Dendritic cell treated with granulocyte-macrophage colony-stimulating factor and Interleukin-4, amounts not matched to agents 40 ng/mL and 50 ng/mL, for 4 days (primary cell): ENCODE data around the gene CLIP3.
"Not testable (repeated sequence)": the region's sequence is repeated elsewhere in the genome, so short reads cannot be mapped to it uniquely, and the experiment has no call there.

ENCODE experiments used
- H3K27ac Mint-ChIP-seq: one replicate; pipeline ENCODE4 v1.8.0; 2022; ENCODE audit warnings: mild to moderate bottlenecking, mixed read lengths
- H3K27me3 Mint-ChIP-seq: one replicate; pipeline ENCODE4 v1.8.0; 2022; ENCODE audit warnings: mild to moderate bottlenecking, mixed read lengths
- H3K36me3 Mint-ChIP-seq: one replicate; pipeline ENCODE4 v1.8.0; 2022; ENCODE audit warnings: low read depth, mixed read lengths
- H3K4me1 Mint-ChIP-seq: one replicate; pipeline ENCODE4 v1.8.0; 2022; ENCODE audit warnings: low read depth, mixed read lengths
- H3K4me3 Mint-ChIP-seq: one replicate; pipeline ENCODE4 v1.8.0; 2022; ENCODE audit warnings: mild to moderate bottlenecking, moderate library complexity, mixed read lengths
- H3K9me3 Mint-ChIP-seq: one replicate; pipeline ENCODE4 v1.8.0; 2022; ENCODE audit warnings: mixed read lengths
- intact Hi-C: fragments of 100-400 bp; cut with micrococcal nuclease; formaldehyde crosslinking; loops from one replicate; pipeline ENCODE4 v1.15.0; 2022

Gene CLIP3

GRCh38 chr19:35990156-35990555 is 42.5 kb downstream of the CLIP3 start:
- Mint-ChIP-seq H3K4me3 (no peak overlapping the region), H3K36me3 (no peaks in the 10 kb centered on the region), H3K9me3 (peaks cover 6% of the 10 kb centered on the region), H3K4me1 (peaks cover 41% of the 10 kb centered on the region), H3K27ac (no peak overlapping the region), H3K27me3 (peaks cover 11% of the 10 kb centered on the region)
- intact Hi-C loops, result loop anchor here (5.0 kb wide), 1 partner anchor 33 kb away; no protein-coding TSS in a partner anchor

DNA sequence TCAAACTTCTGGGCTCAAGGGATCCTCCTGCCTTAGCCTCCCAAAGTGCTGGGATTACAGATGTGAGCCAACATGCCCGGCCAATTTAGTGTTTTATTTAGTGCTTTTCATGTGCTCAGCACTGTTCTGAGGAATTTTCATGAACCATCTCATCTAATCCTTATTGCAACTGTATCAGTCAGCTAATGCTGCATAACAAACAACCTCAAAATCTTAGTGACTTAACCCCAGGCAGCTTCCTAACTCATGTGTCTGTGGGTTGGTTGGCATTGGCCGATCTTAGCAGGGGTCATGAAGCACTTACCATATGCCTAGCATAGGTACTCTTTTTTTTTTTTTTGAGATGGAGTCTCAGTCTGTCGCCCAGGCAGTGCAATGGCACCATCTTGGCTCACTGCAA is 43.8 kb downstream of the CLIP3 start:
- Mint-ChIP-seq H3K27ac (no peak overlapping the region), H3K4me3 (no peak overlapping the region), H3K36me3 (no peaks in the 10 kb centered on the region), H3K9me3 (peaks cover 6% of the 10 kb centered on the region), H3K4me1 (peaks cover 29% of the 10 kb centered on the region), H3K27me3 (peaks cover 21% of the 10 kb centered on the region)
- intact Hi-C loops, result no loop called here

DNA sequence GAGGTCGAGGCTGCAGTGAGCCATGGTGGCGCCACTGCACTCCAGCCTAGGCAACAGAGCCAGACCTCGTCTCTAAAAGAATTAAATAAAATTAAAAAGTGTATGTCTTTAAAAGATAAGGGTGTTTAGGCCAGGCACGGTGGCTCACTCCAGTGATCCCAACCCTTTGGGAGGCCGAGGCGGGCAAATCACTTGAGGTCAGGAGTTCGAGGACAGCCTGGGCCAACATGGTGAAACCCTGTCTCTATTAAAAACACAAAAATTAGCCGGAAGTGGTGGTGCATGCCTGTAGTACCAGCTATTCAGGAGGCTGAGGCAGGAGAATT is 45.1 kb downstream of the CLIP3 start:
- no peaks in the 10 kb centered on the region for H3K36me3 Mint-ChIP-seq
- H3K27me3 Mint-ChIP-seq, result peaks cover 31% of the 10 kb centered on the region
- H3K4me1 Mint-ChIP-seq, result peaks cover 27% of the 10 kb centered on the region
- H3K27ac Mint-ChIP-seq, result peak overlapping the region; percentile 74
- intact Hi-C loops, result no loop called here
- peak overlapping the region; percentile 81 for H3K4me3 Mint-ChIP-seq
- H3K9me3 Mint-ChIP-seq, result peaks cover 6% of the 10 kb centered on the region

GRCh38 chr19:35986664-35987570 is 45.8 kb downstream of the CLIP3 start:
- intact Hi-C loops, result no loop called here
- Mint-ChIP-seq H3K27ac (peak overlapping the region; percentile 74), H3K9me3 (peaks cover 6% of the 10 kb centered on the region), H3K4me1 (peaks cover 27% of the 10 kb centered on the region), H3K36me3 (no peaks in the 10 kb centered on the region), H3K4me3 (peak overlapping the region; percentile 81), H3K27me3 (peaks cover 34% of the 10 kb centered on the region)

DNA sequence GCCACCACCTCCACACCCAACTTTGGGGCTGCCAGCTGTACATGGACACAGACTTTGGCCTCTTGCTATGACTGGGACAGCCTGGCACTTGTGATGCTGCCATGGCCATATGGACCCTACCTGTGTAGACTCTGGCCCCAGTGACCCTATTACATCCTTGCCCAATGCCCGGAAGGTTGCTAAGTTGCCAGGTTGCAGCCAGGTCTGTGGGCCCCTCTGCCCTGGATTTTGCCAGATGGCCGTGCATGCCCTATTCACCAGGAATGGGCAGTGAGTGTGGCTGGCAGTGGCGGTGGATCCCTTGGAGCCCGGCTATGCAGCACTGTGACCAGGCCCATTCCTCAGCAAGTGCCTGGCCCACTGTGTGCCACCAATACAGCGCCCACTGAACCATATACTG is 46.6 kb downstream of the CLIP3 start:
- Mint-ChIP-seq H3K27me3 (peaks cover 37% of the 10 kb centered on the region), H3K4me3 (no peak overlapping the region), H3K36me3 (no peaks in the 10 kb centered on the region), H3K4me1 (peaks cover 27% of the 10 kb centered on the region), H3K27ac (peak overlapping the region; percentile 74), H3K9me3 (peaks cover 6% of the 10 kb centered on the region)
- intact Hi-C loops, result no loop called here

DNA sequence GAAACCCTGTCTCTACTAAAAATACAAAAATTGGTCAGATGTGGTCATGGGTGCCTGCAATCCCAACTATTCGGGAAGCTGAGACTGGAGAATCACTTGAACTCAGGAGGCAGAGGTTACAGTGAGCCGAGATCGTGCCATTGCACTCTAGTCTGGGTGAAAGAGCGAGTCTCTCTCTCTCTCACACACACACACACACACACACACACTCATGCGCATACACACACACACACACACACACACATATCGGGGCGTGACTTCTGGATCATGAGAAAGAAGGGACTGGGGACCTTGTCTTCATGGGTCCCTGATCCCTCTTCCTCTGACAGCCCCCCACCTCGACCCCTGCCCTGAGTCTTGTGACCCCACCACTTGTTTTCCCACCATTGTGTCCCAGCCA is 49.5 kb downstream of the CLIP3 start:
- Mint-ChIP-seq H3K4me1 (peaks cover 14% of the 10 kb centered on the region), H3K27me3 (peaks cover 51% of the 10 kb centered on the region), H3K27ac (no peak overlapping the region), H3K9me3 (no peaks in the 10 kb centered on the region), H3K36me3 (no peaks in the 10 kb centered on the region), H3K4me3 (no peak overlapping the region)
- intact Hi-C loops, result no loop called here

GRCh38 chr19:35980997-35981396 is 51.7 kb downstream of the CLIP3 start:
- intact Hi-C loops, H3K9me3 Mint-ChIP-seq, H3K4me1 Mint-ChIP-seq, H3K4me3 Mint-ChIP-seq, H3K36me3 Mint-ChIP-seq, H3K27ac Mint-ChIP-seq: not testable (repeated sequence)
- peaks cover 53% of the 10 kb centered on the region for H3K27me3 Mint-ChIP-seq

DNA sequence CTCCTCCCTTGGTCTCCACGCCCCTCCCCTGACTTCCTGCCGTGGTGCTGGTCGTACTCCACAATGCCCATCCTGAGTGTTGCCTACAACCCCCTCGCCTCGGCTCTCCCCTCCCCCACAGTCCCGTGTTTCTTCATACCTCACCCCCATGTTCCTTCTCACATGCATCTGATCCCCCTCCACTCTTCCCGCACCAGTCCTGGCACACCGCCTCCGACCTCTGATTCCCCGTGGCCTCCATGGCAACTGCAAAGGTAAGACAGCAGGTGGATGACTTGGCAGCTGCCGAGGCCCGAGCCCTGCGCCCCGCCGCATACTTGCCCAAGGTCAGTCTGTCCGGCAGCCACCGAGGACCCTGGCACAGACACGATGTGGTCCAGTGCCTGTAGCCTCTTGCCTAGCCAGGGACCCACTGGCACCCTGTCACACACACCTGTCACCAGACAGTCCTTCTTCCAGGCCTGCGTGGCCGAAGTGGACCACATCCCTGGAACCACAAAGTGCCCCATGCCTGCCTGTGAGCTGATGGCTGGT is 53.8 kb downstream of the CLIP3 start:
- Mint-ChIP-seq H3K9me3 (no peaks in the 10 kb centered on the region), H3K36me3 (no peaks in the 10 kb centered on the region)

DNA sequence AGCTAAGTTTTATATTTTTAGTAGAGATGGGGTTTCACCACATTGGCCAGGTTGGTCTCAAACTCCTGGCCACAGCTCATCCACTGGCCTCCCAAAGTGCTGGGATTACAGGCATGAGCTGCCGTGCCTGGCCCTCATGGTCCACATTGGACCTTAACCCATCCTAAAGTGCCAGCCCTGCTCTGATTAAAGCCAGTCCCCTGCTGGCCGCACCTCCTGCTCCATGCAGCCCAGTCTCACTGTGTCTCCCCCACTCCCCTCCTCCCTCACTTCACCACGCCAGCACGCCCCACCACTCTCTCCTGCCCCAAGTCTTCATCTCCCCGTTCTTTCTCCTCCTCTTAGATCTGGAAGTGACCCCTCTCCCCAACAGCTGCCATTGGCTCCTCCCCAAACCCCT is 54.4 kb downstream of the CLIP3 start:
- intact Hi-C loops, result no loop called here
- no peaks in the 10 kb centered on the region for H3K36me3 Mint-ChIP-seq
- H3K4me3 Mint-ChIP-seq, result no peak overlapping the region
- H3K27ac Mint-ChIP-seq, result no peak overlapping the region
- no peaks in the 10 kb centered on the region for H3K4me1 Mint-ChIP-seq
- H3K9me3 Mint-ChIP-seq, result no peaks in the 10 kb centered on the region
- peaks cover 32% of the 10 kb centered on the region for H3K27me3 Mint-ChIP-seq

More for the DNA sequence above, 53.8 kb downstream of the CLIP3 start:
- H3K4me3 Mint-ChIP-seq, result no peak overlapping the region
- intact Hi-C loops, result no loop called here
- no peaks in the 10 kb centered on the region for H3K4me1 Mint-ChIP-seq
- H3K27ac Mint-ChIP-seq, result no peak overlapping the region
- H3K27me3 Mint-ChIP-seq, result peaks cover 37% of the 10 kb centered on the region

- Mint-ChIP-seq H3K9me3 (no peaks in the 10 kb centered on the region), H3K36me3 (no peaks in the 10 kb centered on the region), H3K27me3 (peaks cover 28% of the 10 kb centered on the region), H3K4me1 (no peaks in the 10 kb centered on the region), H3K4me3 (no peak overlapping the region), H3K27ac (no peak overlapping the region)
- intact Hi-C loops, result no loop called here
Measured at GRCh38 chr19:35977446-35978222, 55.0 kb downstream of the CLIP3 start.

DNA sequence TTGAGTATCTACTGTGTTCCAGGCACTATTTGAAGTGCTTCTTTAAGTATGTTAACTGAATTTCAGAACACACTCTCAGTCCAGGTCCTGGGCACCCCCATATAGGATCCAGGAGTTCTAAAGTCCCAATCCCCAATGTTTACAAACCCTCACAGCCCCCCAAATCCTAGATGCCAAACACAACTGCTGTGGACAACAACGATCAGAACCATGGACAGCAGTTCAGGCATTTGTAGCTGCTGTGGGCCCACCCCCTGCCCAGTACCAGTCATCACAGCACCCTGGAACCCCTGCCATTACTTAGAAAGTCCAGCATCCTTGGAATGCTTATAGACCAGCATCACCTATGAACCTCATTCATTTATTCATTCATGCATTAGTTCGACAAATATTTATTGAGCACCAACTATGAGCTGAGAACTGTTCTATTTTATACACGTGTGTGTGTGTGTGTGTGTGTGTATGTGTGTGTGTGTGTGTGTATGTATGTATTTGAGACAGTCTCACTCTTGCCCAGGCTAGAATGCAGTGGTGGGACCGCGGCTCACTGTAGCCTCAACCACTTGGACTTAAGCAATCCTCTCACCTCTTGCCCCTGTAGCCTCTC is 57.0 kb downstream of the CLIP3 start:
- H3K27ac Mint-ChIP-seq, result no peak overlapping the region
- no peak overlapping the region for H3K4me3 Mint-ChIP-seq
- no peaks in the 10 kb centered on the region for H3K9me3 Mint-ChIP-seq
- H3K27me3 Mint-ChIP-seq, result peaks cover 19% of the 10 kb centered on the region
- no peaks in the 10 kb centered on the region for H3K36me3 Mint-ChIP-seq
- intact Hi-C loops, result no loop called here
- no peaks in the 10 kb centered on the region for H3K4me1 Mint-ChIP-seq

- Mint-ChIP-seq H3K36me3 (no peaks in the 10 kb centered on the region), H3K27ac (no peak overlapping the region), H3K27me3 (peaks cover 15% of the 10 kb centered on the region), H3K4me3 (no peak overlapping the region), H3K9me3 (no peaks in the 10 kb centered on the region), H3K4me1 (no peaks in the 10 kb centered on the region)
- intact Hi-C loops, result no loop called here
Measured at GRCh38 chr19:35973487-35973886, 59.2 kb downstream of the CLIP3 start.

DNA sequence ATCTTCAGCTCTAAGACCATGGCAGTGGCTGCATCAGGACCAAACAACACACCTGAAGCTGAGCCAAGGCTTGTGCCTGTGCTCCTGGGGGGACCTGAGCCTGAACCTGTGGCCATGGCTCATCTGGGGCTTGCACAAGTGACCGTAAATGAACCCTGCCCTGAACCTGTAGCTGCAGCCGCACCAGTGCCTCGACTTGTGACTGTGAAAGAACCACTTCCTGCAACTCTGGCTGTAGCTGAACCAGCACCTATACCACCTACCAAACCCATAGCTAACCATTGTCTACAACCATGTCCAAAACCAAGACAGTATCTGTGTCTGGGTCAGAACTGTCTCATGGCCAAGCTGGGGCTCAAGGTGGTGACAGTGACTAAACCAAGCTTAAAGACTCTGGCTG is 65.9 kb downstream of the CLIP3 start:
- intact Hi-C loops, result no loop called here
- H3K27ac Mint-ChIP-seq, result no peak overlapping the region
- H3K4me3 Mint-ChIP-seq, result no peak overlapping the region
- H3K36me3 Mint-ChIP-seq, result no peaks in the 10 kb centered on the region
- H3K4me1 Mint-ChIP-seq, result no peaks in the 10 kb centered on the region
- H3K27me3 Mint-ChIP-seq, result peaks cover 16% of the 10 kb centered on the region
- no peaks in the 10 kb centered on the region for H3K9me3 Mint-ChIP-seq
